GM10266 (cell line): Measurements from ENCODE around the gene LRCH1.

Experiments used
- DNase-seq: peaks from one replicate; pipeline ENCODE4 v3.0.0; 2012; ENCODE audit errors: extremely low spot score
- CTCF ChIP-seq: IDR thresholded peaks from 2 replicates; pipeline ENCODE4 v1.5.1; 2012; ENCODE audit warnings: mild to moderate bottlenecking, low read depth; ENCODE audit not compliant: control insufficient read depth, insufficient read depth; ENCODE audit errors: missing control alignments

LRCH1 gene

GRCh38 chr13:46613409-46614049, 60.6 kb downstream of the LRCH1 start:
- no peak for DNase-seq
- TF ChIP-seq CTCF: no peak

GRCh38 chr13:46614582-46614981, 61.6 kb downstream of the LRCH1 start:
- no peak for DNase-seq
- TF ChIP-seq CTCF: no peak

GRCh38 chr13:46615888-46616531, 63.0 kb downstream of the LRCH1 start:
- TF ChIP-seq CTCF: no peak
- DNase-seq: no peak

GRCh38 chr13:46617229-46617721, 64.3 kb downstream of the LRCH1 start:
- no peak for TF ChIP-seq CTCF
- no peak for DNase-seq

GRCh38 chr13:46617885-46618284, 64.9 kb downstream of the LRCH1 start:
- no peak for TF ChIP-seq CTCF
- DNase-seq: no peak

GRCh38 chr13:46618694-46619254, 65.8 kb downstream of the LRCH1 start:
- no peak for DNase-seq
- TF ChIP-seq CTCF: no peak

- TF ChIP-seq CTCF: no peak
- no peak for DNase-seq
Observed at GRCh38 chr13:46620029-46620428, 67.1 kb downstream of the LRCH1 start.
